ENCODE data around the gene DLX3. TPM values are rescaled to one million over a fixed set of nuclear protein-coding genes. Genes with fewer than 3 reads are reported as not detected.

Gene DLX3
- total RNA-seq, 1 experiment from 2014 or later = not detected

GRCh38 chr17:49994085-49995054 lies 654 bp downstream of the DLX3 start:
- H3K4me1 ChIP-seq (ENCODE audit: insufficient read depth, low read length, poor library complexity, severe bottlenecking) = peaks cover 11% of the 10 kb centered on the region
- intact Hi-C loops (cut with micrococcal nuclease; ENCODE audit: unreplicated experiment) = loop anchor here (5.0 kb wide), 3 partner anchors 42 to 297 kb away; no protein-coding TSS in a partner anchor
- peak; percentile 98 for TF ChIP-seq EZH2 (IDR thresholded peaks at IDR 0.05; ENCODE audit: borderline replicate concordance, low read depth, low read length, poor library complexity, severe bottlenecking)
- TF ChIP-seq CTCF (conservative IDR thresholded peaks at IDR 0.05; ENCODE audit: low read depth, low read length) = 0 out of 2 replicates have a peak, but pooled peaks have one; percentile 11
- no TSS peak for BruUV-seq (replicated peaks)
- no peak for DNase-seq (ENCODE audit: low spot score)
- CTCF ChIA-PET = interaction anchor here (0.7 to 5.0 kb wide), 7 partner anchors 10 to 434 kb away, joined by 3 to 71 read pairs (median 6); no protein-coding TSS in a partner anchor
- peak overlapping the region; percentile 36 for H3K4me3 ChIP-seq (ENCODE audit: low read depth, low read length, poor library complexity, severe bottlenecking)
- POLR2A ChIA-PET (ENCODE audit: low non-redundant PET) = interaction anchor here (0.5 kb wide), 1 partner anchor 172 kb away, joined by 8 read pairs; no protein-coding TSS in a partner anchor
- H3K36me3 ChIP-seq (ENCODE audit: insufficient read depth, low read length, poor library complexity, severe bottlenecking) = no peaks in the 10 kb centered on the region
- H3K27me3 ChIP-seq (replicated peaks; ENCODE audit: insufficient read depth, low read depth, low read length, poor library complexity) = peaks cover 64% of the 10 kb centered on the region
- no peak overlapping the region for H3K27ac ChIP-seq (ENCODE audit: low read depth, low read length, poor library complexity, severe bottlenecking)
- no peaks in the 10 kb centered on the region for H3K9me3 ChIP-seq (ENCODE audit: low read depth, low read length, poor library complexity, severe bottlenecking)

GRCh38 chr17:49993423-49994060 lies 1.5 kb downstream of the DLX3 start:
- DNase-seq (ENCODE audit: low spot score) = no peak
- no TSS peak for BruUV-seq (replicated peaks)
- ChIA-PET CTCF (interaction anchor here (5.0 kb wide), 1 partner anchor 41 kb away, joined by 28 read pairs; no protein-coding TSS in a partner anchor), POLR2A (ENCODE audit: low non-redundant PET) (no interaction called here)
- no peaks in the 10 kb centered on the region for H3K36me3 ChIP-seq (ENCODE audit: insufficient read depth, low read length, poor library complexity, severe bottlenecking)
- peak overlapping the region; percentile 36 for H3K4me3 ChIP-seq (ENCODE audit: low read depth, low read length, poor library complexity, severe bottlenecking)
- H3K9me3 ChIP-seq (ENCODE audit: low read depth, low read length, poor library complexity, severe bottlenecking) = no peaks in the 10 kb centered on the region
- H3K27me3 ChIP-seq (replicated peaks; ENCODE audit: insufficient read depth, low read depth, low read length, poor library complexity) = peaks cover 64% of the 10 kb centered on the region
- no peak for TF ChIP-seq CTCF (conservative IDR thresholded peaks at IDR 0.05; ENCODE audit: low read depth, low read length)
- no peak overlapping the region for H3K27ac ChIP-seq (ENCODE audit: low read depth, low read length, poor library complexity, severe bottlenecking)
- intact Hi-C loops (cut with micrococcal nuclease; ENCODE audit: unreplicated experiment) = no loop called here
- H3K4me1 ChIP-seq (ENCODE audit: insufficient read depth, low read length, poor library complexity, severe bottlenecking) = peaks cover 10% of the 10 kb centered on the region

- no peaks in the 10 kb centered on the region for H3K9me3 ChIP-seq (ENCODE audit: low read depth, low read length, poor library complexity, severe bottlenecking)
- DNase-seq (ENCODE audit: low spot score) = no peak
- H3K36me3 ChIP-seq (ENCODE audit: insufficient read depth, low read length, poor library complexity, severe bottlenecking) = no peaks in the 10 kb centered on the region
- H3K4me1 ChIP-seq (ENCODE audit: insufficient read depth, low read length, poor library complexity, severe bottlenecking) = peaks cover 8% of the 10 kb centered on the region
- BruUV-seq (replicated peaks) = no TSS peak
- no peak overlapping the region for H3K27ac ChIP-seq (ENCODE audit: low read depth, low read length, poor library complexity, severe bottlenecking)
- peaks cover 64% of the 10 kb centered on the region for H3K27me3 ChIP-seq (replicated peaks; ENCODE audit: insufficient read depth, low read depth, low read length, poor library complexity)
- POLR2A ChIA-PET (ENCODE audit: low non-redundant PET) = no interaction called here
- H3K4me3 ChIP-seq (ENCODE audit: low read depth, low read length, poor library complexity, severe bottlenecking) = peak overlapping the region; percentile 36
- TF ChIP-seq EZH2 (IDR thresholded peaks at IDR 0.05; ENCODE audit: borderline replicate concordance, low read depth, low read length, poor library complexity, severe bottlenecking) (no peak), CTCF (conservative IDR thresholded peaks at IDR 0.05; ENCODE audit: low read depth, low read length) (no peak)
- CTCF ChIA-PET = interaction anchor here (5.0 kb wide), 1 partner anchor 41 kb away, joined by 28 read pairs; no protein-coding TSS in a partner anchor
- intact Hi-C loops (cut with micrococcal nuclease; ENCODE audit: unreplicated experiment) = no loop called here
These were observed 2.0 kb downstream of the DLX3 start for GRCh38 chr17:49992933-49993422.

Data from A673 (cell line).